Gastrocnemius medialis (tissue), 4 donors: Measurements from ENCODE around the gene CACNA2D3. TPM values are rescaled to one million over a fixed set of nuclear protein-coding genes. Genes with fewer than 3 reads are reported as not detected.

Experiments
- ATAC-seq, 2 donors: fragments of 150-250 bp; one replicate each; pipeline ENCODE4 v1.9.1; 2016
- DNase-seq, 2 donors: peaks; one replicate each; pipeline ENCODE4 v3.0.0-alpha.2; 2019
- H3K27ac ChIP-seq, 4 donors: fragments of 200-600 bp; sonication (generic); 1 replicate in 1 of 4; 2 replicates in 3 of 4; pipeline ENCODE4 v1.5.1; 2016 to 2018; ENCODE audit warnings: mild to moderate bottlenecking in 2 of 4, moderate library complexity in 1 of 4
- H3K27me3 ChIP-seq, 3 donors: fragments of 200-600 bp; sonication (generic) in 2 of 3; 1 replicate in 1 of 3; 2 replicates in 2 of 3; pipeline versions ENCODE4 v1.5.1 to v1.6.0; 2016 to 2019; ENCODE audit warnings: mild to moderate bottlenecking in 1 of 3, moderate library complexity in 1 of 3
- H3K36me3 ChIP-seq, 2 donors: fragments of 200-600 bp; sonication (generic) in 1 of 2; one replicate each; pipeline ENCODE4 v1.5.1; 2017 to 2018
- H3K4me1 ChIP-seq, 2 donors: fragments of 200-600 bp; sonication (generic) in 1 of 2; one replicate each; pipeline ENCODE4 v1.5.1; 2016 to 2017; ENCODE audit warnings: mild to moderate bottlenecking in 2 of 2
- H3K4me3 ChIP-seq, 4 donors: fragments of 200-600 bp; sonication (generic) in 3 of 4; 1 replicate in 1 of 4; 2 replicates in 3 of 4; pipeline ENCODE4 v1.5.1; 2016 to 2019; ENCODE audit warnings: mild to moderate bottlenecking in 2 of 4
- H3K9me3 ChIP-seq, 3 donors: fragments of 200-600 bp; sonication (generic) in 2 of 3; 1 replicate in 1 of 3; 2 replicates in 2 of 3; pipeline ENCODE4 v1.5.1; 2016 to 2019
- POLR2A ChIP-seq, 2 donors: fragments of 450-650 bp; IDR thresholded peaks; one replicate each; pipeline ENCODE4 v1.6.1; 2017; ENCODE audit warnings: antibody characterized with exemption in 2 of 2, mild to moderate bottlenecking in 2 of 2, moderate library complexity in 2 of 2
- in situ Hi-C, 4 donors: fragments of 200-750 bp; cut with MboI; loops; one replicate each; pipeline versions ENCODE4 v1.15.0 to v1.8.0; 2017; ENCODE audit warnings: low sequenced_read_pairs in 4 of 4
- intact Hi-C: fragments of 100-400 bp; cut with DNase I; formaldehyde crosslinking; loops from one replicate; pipeline ENCODE4 v1.15.1; 2023; ENCODE audit warnings: low total_unique reads
- total RNA-seq, 4 donors: library from RNA; depleted of rRNA; stranded (reverse); fragments of >200 nt; gene quantifications; one replicate each; pipeline versions ENCODE4 v1.1.0 to v1.2.3, GENCODE V29; 2016
- TF ChIP-seq, protein P1 (sequence below), 5 experiments: fragments of 450-650 bp in 3 of 5; fragments of 200-600 bp in 2 of 5; sonication (generic) in 2 of 5; IDR thresholded peaks in 4 of 5; conservative IDR thresholded peaks in 1 of 5; 1 replicate in 4 of 5; 2 replicates in 1 of 5; pipeline ENCODE4 v1.5.1; 2016 to 2019; ENCODE audit warnings: antibody characterized with exemption in 5 of 5, mild to moderate bottlenecking in 3 of 5, moderate library complexity in 3 of 5

Gene CACNA2D3
- total RNA-seq, 4 donors from 2014 or later: 4.7 to 14.4 (median 7.1) TPM

DNA sequence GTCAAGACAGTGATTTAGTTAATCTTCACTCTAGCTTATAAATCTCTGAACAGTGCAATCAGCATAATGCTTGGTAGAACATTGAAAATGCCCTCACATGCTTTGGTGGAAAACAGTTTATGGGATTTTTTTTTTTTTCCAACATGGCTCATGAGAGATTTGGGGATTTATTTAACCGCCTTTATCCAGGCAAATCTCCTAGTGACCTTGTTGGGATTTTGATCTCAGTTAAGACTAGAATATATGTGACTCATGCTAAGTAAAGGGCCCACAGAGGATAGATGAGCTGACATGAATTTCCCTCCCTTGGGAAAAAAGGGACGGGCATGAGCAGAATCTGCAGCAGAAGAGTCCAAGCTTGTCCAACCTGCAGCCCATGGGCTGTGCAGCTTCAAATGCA lies 786.8 kb downstream of the CACNA2D3 start:
- DNase-seq (no peak), ATAC-seq (no peak)
- Histone ChIP-seq H3K27me3 (no peaks in the 10 kb centered on the region), H3K4me1 (peaks cover 34 to 35% of the 10 kb centered on the region in 2 donors), H3K27ac (no peak overlapping the region), H3K4me3 (no peak overlapping the region), H3K36me3 (no peaks in the 10 kb centered on the region), H3K9me3 (no peaks in the 10 kb centered on the region)
- in situ Hi-C loops: no loop called here
- TF ChIP-seq, protein P1, sequence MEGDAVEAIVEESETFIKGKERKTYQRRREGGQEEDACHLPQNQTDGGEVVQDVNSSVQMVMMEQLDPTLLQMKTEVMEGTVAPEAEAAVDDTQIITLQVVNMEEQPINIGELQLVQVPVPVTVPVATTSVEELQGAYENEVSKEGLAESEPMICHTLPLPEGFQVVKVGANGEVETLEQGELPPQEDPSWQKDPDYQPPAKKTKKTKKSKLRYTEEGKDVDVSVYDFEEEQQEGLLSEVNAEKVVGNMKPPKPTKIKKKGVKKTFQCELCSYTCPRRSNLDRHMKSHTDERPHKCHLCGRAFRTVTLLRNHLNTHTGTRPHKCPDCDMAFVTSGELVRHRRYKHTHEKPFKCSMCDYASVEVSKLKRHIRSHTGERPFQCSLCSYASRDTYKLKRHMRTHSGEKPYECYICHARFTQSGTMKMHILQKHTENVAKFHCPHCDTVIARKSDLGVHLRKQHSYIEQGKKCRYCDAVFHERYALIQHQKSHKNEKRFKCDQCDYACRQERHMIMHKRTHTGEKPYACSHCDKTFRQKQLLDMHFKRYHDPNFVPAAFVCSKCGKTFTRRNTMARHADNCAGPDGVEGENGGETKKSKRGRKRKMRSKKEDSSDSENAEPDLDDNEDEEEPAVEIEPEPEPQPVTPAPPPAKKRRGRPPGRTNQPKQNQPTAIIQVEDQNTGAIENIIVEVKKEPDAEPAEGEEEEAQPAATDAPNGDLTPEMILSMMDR (IDR thresholded peaks at IDR 0.05 in 4 of 5, conservative IDR thresholded peaks at IDR 0.05 in 1 of 5): no peak
- no peak for TF ChIP-seq POLR2A (IDR thresholded peaks at IDR 0.05)
- intact Hi-C loops: loop anchor here (5.0 kb wide), 1 partner anchor 33 kb away; no protein-coding TSS in a partner anchor

DNA sequence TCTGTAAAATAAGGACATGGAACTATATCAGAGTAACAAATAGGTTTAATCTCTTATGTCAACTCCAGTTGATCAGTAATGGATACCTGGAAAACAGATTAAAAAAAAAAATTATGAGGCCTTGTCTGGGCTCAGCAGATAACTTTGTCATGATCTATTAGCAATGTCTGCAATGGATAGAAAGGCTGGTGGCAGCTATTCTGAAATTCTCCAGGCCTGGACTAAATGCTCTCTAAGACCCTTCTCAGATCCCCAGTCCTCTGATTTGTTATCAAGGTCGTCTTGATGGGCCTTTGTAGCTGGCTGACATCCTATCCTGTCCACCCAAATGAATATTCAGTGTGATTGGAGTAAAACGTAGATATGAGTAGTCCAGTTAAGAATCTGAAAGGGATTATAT lies 791.8 kb downstream of the CACNA2D3 start:
- ATAC-seq (no peak), DNase-seq (no peak)
- Histone ChIP-seq H3K4me3 (no peak overlapping the region), H3K9me3 (no peaks in the 10 kb centered on the region), H3K27ac (no peak overlapping the region), H3K36me3 (no peaks in the 10 kb centered on the region), H3K4me1 (peaks cover 0 to 2% of the 10 kb centered on the region in 2 donors), H3K27me3 (no peaks in the 10 kb centered on the region)
- intact Hi-C loops: no loop called here
- in situ Hi-C loops: no loop called here
- TF ChIP-seq POLR2A (IDR thresholded peaks at IDR 0.05): no peak
- TF ChIP-seq, protein P1 (IDR thresholded peaks at IDR 0.05 in 4 of 5, conservative IDR thresholded peaks at IDR 0.05 in 1 of 5): no peak

DNA sequence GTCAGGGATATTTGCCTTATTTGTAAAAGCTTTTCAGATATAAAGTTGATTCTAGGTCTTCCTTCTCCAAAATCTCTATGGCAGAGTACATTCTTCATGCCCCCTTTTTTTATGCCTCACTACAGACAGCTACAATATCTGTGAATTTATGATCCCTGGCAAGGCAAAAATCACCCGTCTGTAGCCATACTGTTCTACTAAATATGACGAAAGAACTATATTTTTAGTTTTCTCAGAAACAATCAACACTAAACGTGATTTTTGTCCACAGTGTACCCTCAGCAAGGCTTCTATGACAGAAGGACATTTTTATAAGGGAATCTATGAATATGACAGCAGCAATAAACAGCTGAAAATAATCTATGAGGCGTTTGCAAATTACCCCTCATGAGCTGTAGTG lies 792.8 kb downstream of the CACNA2D3 start:
- no peaks in the 10 kb centered on the region for H3K36me3 ChIP-seq
- intact Hi-C loops: no loop called here

DNA sequence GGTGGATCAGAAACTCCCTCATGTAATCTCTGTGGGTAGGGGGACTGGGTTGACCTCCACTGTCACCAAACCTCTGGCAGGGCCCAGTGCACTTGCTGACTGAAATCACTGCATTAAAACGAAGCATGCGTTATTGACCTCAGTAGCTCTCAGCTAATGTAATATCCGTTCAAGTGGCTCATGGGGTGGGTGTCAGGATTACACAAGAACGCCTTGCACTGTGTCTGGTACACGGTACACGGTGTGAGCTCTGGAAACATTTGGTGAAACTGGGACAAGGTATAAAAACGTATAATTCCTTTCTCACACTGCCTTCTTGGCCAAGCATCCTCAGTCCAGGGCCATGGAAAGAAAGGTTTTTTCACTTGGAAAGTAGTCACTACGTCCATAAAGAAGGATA lies 793.6 kb downstream of the CACNA2D3 start:
- ATAC-seq (no peak), DNase-seq (no peak)
- H3K9me3 ChIP-seq: no peaks in the 10 kb centered on the region
- H3K4me3 ChIP-seq: no peak overlapping the region
- no peaks in the 10 kb centered on the region for H3K4me1 ChIP-seq
- in situ Hi-C loops: no loop called here
- TF ChIP-seq POLR2A (IDR thresholded peaks at IDR 0.05): no peak
- TF ChIP-seq, protein P1 (IDR thresholded peaks at IDR 0.05 in 4 of 5, conservative IDR thresholded peaks at IDR 0.05 in 1 of 5): no peak
- H3K36me3 ChIP-seq: no peaks in the 10 kb centered on the region
- intact Hi-C loops: no loop called here
- no peak overlapping the region for H3K27ac ChIP-seq
- H3K27me3 ChIP-seq: no peaks in the 10 kb centered on the region

More for the DNA sequence above, 792.8 kb downstream of the CACNA2D3 start:
- Histone ChIP-seq H3K4me1 (no peaks in the 10 kb centered on the region), H3K27me3 (no peaks in the 10 kb centered on the region), H3K27ac (no peak overlapping the region), H3K4me3 (no peak overlapping the region), H3K9me3 (no peaks in the 10 kb centered on the region)
- no peak for DNase-seq
- in situ Hi-C loops: no loop called here
- ATAC-seq: no peak
- TF ChIP-seq POLR2A (IDR thresholded peaks at IDR 0.05): no peak
- TF ChIP-seq, protein P1 (IDR thresholded peaks at IDR 0.05 in 4 of 5, conservative IDR thresholded peaks at IDR 0.05 in 1 of 5): no peak

DNA sequence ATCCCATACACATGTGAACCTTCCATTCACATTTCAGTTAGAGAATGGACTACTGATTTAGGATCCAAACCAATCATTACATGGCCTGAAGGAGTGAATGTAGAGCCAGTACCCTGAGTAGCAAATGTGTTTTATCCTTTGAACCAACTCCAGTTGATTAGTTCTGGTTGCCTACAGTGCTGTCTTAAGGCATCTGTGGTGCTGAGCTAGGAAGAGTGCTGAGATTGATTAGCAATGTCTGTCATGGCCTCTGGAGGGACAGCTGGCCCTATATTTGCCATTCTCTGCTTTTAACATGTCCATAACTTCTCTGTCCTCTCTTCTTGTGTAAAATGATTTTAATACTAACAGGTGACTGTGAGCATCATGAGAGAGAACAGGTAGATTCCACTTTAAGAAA lies 794.4 kb downstream of the CACNA2D3 start:
- no peak for DNase-seq
- no peaks in the 10 kb centered on the region for H3K27me3 ChIP-seq
- no peak for ATAC-seq
- H3K27ac ChIP-seq: no peak overlapping the region
- intact Hi-C loops: no loop called here
- in situ Hi-C loops: no loop called here
- H3K36me3 ChIP-seq: no peaks in the 10 kb centered on the region
- no peaks in the 10 kb centered on the region for H3K9me3 ChIP-seq
- H3K4me1 ChIP-seq: no peaks in the 10 kb centered on the region
- H3K4me3 ChIP-seq: no peak overlapping the region
- TF ChIP-seq, protein P1 (IDR thresholded peaks at IDR 0.05 in 4 of 5, conservative IDR thresholded peaks at IDR 0.05 in 1 of 5): no peak
- TF ChIP-seq POLR2A (IDR thresholded peaks at IDR 0.05): no peak
